ENCODE results near the gene GPD1L.

GPD1L gene

GRCh38 chr3:32172420-32172819 is 66.0 kb downstream of the GPD1L start:
- no peak for TF ChIP-seq CTCF (IDR thresholded peaks at IDR 0.05; ENCODE audit: low read depth, low read length)
- DNase-seq (ENCODE audit: extremely low read depth, low read depth), result no peak

- peak; percentile 42 for TF ChIP-seq CTCF (IDR thresholded peaks at IDR 0.05; ENCODE audit: low read depth, low read length)
- DNase-seq (ENCODE audit: extremely low read depth, low read depth), result peak; percentile 23
Observed at GRCh38 chr3:32175607-32176197, 69.3 kb downstream of the GPD1L start.

- peak; percentile 52 for TF ChIP-seq CTCF (IDR thresholded peaks at IDR 0.05; ENCODE audit: low read depth, low read length)
- DNase-seq (ENCODE audit: extremely low read depth, low read depth), result peak; percentile 3
Observed at GRCh38 chr3:32176989-32177701, 70.7 kb downstream of the GPD1L start.

GRCh38 chr3:32177702-32178198 is 71.3 kb downstream of the GPD1L start:
- DNase-seq (ENCODE audit: extremely low read depth, low read depth), result peak; percentile 1
- TF ChIP-seq CTCF (IDR thresholded peaks at IDR 0.05; ENCODE audit: low read depth, low read length), result peak; percentile 58

GRCh38 chr3:32180141-32180784 is 73.8 kb downstream of the GPD1L start:
- no peak for DNase-seq (ENCODE audit: extremely low read depth, low read depth)
- TF ChIP-seq CTCF (IDR thresholded peaks at IDR 0.05; ENCODE audit: low read depth, low read length), result no peak

- DNase-seq (ENCODE audit: extremely low read depth, low read depth), result no peak
- TF ChIP-seq CTCF (IDR thresholded peaks at IDR 0.05; ENCODE audit: low read depth, low read length), result no peak
Observed at GRCh38 chr3:32181365-32181764, 74.9 kb downstream of the GPD1L start.

- DNase-seq (ENCODE audit: extremely low read depth, low read depth), result no peak
- no peak for TF ChIP-seq CTCF (IDR thresholded peaks at IDR 0.05; ENCODE audit: low read depth, low read length)
Observed at GRCh38 chr3:32181796-32182195, 75.4 kb downstream of the GPD1L start.
